Smooth muscle cell of the umbilical artery (primary cell): Measurements from ENCODE around the gene HAGHL. TPM values are rescaled to one million over a fixed set of nuclear protein-coding genes. Genes with fewer than 3 reads are reported as not detected.

Source experiments
- total RNA-seq: library from RNA; depleted of rRNA; stranded (reverse); fragments of >200 nt; gene quantifications from 2 replicates; pipeline ENCODE4 v1.2.3, GENCODE V29; 2014

HAGHL gene, protein sequence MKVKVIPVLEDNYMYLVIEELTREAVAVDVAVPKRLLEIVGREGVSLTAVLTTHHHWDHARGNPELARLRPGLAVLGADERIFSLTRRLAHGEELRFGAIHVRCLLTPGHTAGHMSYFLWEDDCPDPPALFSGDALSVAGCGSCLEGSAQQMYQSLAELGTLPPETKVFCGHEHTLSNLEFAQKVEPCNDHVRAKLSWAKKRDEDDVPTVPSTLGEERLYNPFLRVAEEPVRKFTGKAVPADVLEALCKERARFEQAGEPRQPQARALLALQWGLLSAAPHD
- total RNA-seq = 18.7 and 19.6 TPM in 2 replicates

GRCh38 chr16:726438-727290 is at the start of gene HAGHL, which contains the start of gene CCDC78:
HAGHL (plus strand) TSS chr16:727106; CDS start chr16:727510, 404 bp downstream.
CCDC78 (minus strand) TSS chr16:726443; CDS start chr16:726367, 76 bp downstream.

GRCh38 chr16:679814-680624 is 46.9 kb upstream of the HAGHL start, which contains the start of gene STUB1:
STUB1 (plus strand) TSS chr16:680410; CDS start chr16:680526, 116 bp downstream.

DNA sequence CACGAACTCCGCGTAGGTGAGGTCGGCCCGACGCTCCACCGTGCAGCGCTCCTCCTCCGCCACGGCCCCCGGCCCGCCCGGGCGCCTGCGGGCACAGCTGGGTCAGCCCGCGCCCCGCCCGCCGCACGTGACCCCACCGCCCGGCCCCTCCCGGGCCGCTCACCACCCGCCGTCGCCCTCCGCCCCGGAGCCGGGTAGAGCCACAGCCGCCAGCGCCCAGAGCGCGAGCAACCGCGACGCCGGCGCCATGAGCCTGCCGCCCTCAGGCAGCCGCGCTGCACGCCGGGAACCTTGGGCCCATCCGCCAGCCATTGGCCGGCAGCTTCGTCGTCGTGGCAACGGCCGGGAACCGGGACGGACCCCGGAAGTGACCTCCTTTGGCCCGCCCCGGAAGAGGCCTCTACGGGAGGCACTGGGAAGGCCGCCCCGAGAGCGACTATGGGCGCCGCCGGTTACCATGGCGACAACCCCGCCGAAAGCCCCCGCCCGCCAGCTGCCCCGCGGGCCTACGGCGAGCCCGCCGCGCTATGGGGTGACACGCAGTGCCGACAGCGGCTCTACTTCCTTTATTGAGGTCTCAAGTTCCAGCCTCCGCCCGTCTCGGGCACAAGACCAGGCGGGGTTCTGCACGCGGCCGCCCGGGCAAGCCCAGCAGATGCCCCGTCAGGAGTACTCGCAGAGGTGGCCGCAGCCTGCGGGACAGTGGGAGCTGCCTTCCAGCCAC is 42.7 kb upstream of the HAGHL start, which contains the start of gene JMJD8:
JMJD8 (minus strand) TSS at position 264 of the 724 bp plus-strand sequence; CDS start at position 249, 15 bp downstream.

DNA sequence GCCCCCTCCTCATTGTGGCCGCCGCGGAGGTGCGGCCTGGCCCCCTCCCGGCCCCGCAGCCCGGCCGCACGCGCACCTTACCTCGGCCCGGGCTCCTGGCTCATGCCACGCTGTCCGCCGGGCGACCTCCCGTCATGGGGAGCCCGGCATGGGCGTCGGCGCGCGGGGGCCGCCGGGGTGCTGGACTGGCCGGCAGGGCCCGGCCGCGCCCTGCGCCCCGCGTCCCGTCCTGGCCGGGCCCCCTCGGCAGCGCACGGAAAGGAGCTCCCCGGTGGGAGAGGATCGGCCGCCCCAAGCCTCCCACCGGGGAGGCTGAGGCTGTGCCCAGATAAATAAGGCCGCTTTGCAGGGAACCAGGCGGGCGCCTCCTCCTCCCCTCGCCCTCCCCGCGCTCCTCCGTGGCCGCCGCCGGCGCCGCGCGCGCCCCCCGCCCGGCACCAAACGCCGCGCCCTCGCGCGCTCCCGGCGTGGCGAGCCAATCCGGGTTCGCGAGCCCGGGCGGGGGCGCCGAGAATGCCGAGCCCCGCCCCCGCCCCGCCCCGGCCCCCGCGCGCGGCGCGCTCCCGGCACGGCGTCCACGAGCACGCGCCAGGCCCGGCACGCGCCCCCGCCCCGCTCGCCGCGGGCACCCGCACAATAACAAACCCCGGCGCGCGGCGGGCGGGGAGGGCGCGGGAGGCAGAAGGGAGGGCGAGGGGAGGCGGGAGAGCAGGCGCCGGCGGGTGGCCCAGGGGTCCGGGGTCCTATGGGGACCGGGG is 21.3 kb upstream of the HAGHL start, which contains the start of gene FBXL16:
FBXL16 (minus strand) TSS at position 371 of the 758 bp plus-strand sequence. CDS start 8,396 bp downstream, outside the sequence.

DNA sequence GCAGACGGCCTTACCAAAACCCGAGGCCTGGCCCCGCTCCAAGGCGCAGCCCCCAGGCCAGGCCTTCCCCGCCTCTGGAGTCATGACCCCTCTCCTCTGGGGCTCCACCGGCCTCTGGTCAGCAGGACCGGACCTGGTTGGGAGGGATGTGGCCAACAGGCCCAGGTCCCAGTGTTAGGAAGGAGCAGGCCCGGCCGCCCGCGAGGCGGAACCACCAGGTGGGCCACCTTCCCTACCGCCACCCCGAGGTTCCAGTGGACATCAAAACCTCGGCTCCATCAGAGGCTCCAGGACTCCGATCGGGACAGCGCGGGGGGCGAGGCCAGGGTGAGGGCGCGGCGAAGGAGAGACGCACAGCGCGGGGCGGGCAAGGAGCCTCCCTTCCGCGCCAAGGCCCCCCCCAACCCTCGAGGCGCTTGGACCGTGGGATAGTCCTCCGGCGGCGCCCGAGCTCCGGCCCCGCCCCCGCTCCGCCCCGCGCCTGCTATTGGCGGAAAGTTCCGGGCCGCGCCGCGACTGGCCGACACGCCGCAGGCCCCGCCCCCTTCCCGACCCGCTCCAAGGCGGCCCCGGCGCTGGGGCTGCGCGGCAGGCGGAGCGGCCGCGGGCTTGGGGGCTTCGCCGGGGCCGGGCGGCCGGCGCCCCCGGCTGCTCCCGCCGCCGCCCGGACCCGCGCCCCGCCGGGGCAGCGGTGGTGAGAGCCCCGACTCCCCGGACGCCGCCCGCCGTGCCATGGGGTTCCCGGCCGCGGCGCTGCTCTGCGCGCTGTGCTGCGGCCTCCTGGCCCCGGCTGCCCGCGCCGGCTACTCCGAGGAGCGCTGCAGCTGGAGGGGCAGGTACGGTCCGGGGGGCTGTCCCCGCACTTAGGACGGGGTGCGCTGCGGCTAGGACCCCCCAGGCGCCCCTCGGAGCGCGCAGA is 12.1 kb upstream of the HAGHL start, which contains the start of gene METRN:
METRN (plus strand) TSS at position 561 of the 919 bp plus-strand sequence; CDS start at position 733, 172 bp downstream.

GRCh38 chr16:720990-721764 is 5.7 kb upstream of the HAGHL start, which contains the start of gene ANTKMT:
ANTKMT (plus strand) TSS chr16:721146; CDS start chr16:721275, 129 bp downstream.

GRCh38 chr16:740764-741505 is 14.0 kb downstream of the HAGHL start, which contains the start of gene CIAO3:
CIAO3 (minus strand) TSS chr16:740997; CDS start chr16:740985, 12 bp downstream.

GRCh38 chr16:760545-761343 is 33.8 kb downstream of the HAGHL start, which contains the start of gene MSLN:
MSLN (plus strand) TSS chr16:760734; CDS start chr16:762681, 1,947 bp downstream.

Other genes with a start within 250 kb of the HAGHL start
- gene CAPN15, start 199.4 kb upstream of the HAGHL start, total RNA-seq = 26.7 and 52.6 TPM in 2 replicates
- not detected in 2 replicates for gene PRR35, start 166.7 kb upstream of the HAGHL start, total RNA-seq
- gene NHLRC4, start 160.1 kb upstream of the HAGHL start, total RNA-seq = 0.97 and 1.5 TPM in 2 replicates
- 25.8 and 26.2 TPM in 2 replicates for gene PIGQ, start 157.1 kb upstream of the HAGHL start, total RNA-seq
- 11.3 and 15.8 TPM in 2 replicates for gene RAB40C, start 137.0 kb upstream of the HAGHL start, total RNA-seq
- gene WFIKKN1, start 96.1 kb upstream of the HAGHL start, total RNA-seq = under 0.01 and 0.46 TPM in 2 replicates
- gene METTL26, start 90.8 kb upstream of the HAGHL start, total RNA-seq = 69.5 and 83.7 TPM in 2 replicates
- 10.3 and 22.3 TPM in 2 replicates for gene MCRIP2, start 85.3 kb upstream of the HAGHL start, total RNA-seq
- 11.0 and 19.6 TPM in 2 replicates for gene WDR90, start 77.7 kb upstream of the HAGHL start, total RNA-seq
- gene RHOT2, start 59.0 kb upstream of the HAGHL start, total RNA-seq = 32.7 and 66.1 TPM in 2 replicates
- 4.6 and 6.5 TPM in 2 replicates for gene RHBDL1, start 51.4 kb upstream of the HAGHL start, total RNA-seq
- 95.6 and 120 TPM in 2 replicates for gene STUB1, start 46.7 kb upstream of the HAGHL start, total RNA-seq
- gene JMJD8, start 42.8 kb upstream of the HAGHL start, total RNA-seq = 35.6 and 39.6 TPM in 2 replicates
- gene WDR24, start 36.7 kb upstream of the HAGHL start, total RNA-seq = 5.3 and 7.9 TPM in 2 replicates
- gene FBXL16, start 21.3 kb upstream of the HAGHL start, total RNA-seq = 0.28 and 0.59 TPM in 2 replicates
- 75.4 and 85.8 TPM in 2 replicates for gene METRN, start 12.0 kb upstream of the HAGHL start, total RNA-seq
- gene ANTKMT, start 6.0 kb upstream of the HAGHL start, total RNA-seq = 19.4 and 39.8 TPM in 2 replicates
- gene CCDC78, start 663 bp upstream of the HAGHL start, total RNA-seq = 2.1 and 4.9 TPM in 2 replicates
- 21.5 and 28.8 TPM in 2 replicates for gene CIAO3, start 13.9 kb downstream of the HAGHL start, total RNA-seq
- gene MSLN, start 33.6 kb downstream of the HAGHL start, total RNA-seq = not detected in 2 replicates
- 19.3 and 31.1 TPM in 2 replicates for gene RPUSD1, start 61.3 kb downstream of the HAGHL start, total RNA-seq
- gene CHTF18, start 61.5 kb downstream of the HAGHL start, total RNA-seq = 5.3 and 15.8 TPM in 2 replicates
- not detected in 2 replicates for gene GNG13, start 73.6 kb downstream of the HAGHL start, total RNA-seq
- gene LMF1, start 243.9 kb downstream of the HAGHL start, total RNA-seq = 25.3 and 26.1 TPM in 2 replicates